ENCODE data around the gene WNT6. TPM values are rescaled to one million over a fixed set of nuclear protein-coding genes. Genes with fewer than 3 reads are reported as not detected.

The WNT6 gene
- total RNA-seq, 1 donor from 2014 or later: 0.89 TPM

GRCh38 chr2:218887079-218887478 is 27.5 kb downstream of the WNT6 start:
- no peaks in the 10 kb centered on the region for H3K9me3 Mint-ChIP-seq
- TF ChIP-seq, protein P1, sequence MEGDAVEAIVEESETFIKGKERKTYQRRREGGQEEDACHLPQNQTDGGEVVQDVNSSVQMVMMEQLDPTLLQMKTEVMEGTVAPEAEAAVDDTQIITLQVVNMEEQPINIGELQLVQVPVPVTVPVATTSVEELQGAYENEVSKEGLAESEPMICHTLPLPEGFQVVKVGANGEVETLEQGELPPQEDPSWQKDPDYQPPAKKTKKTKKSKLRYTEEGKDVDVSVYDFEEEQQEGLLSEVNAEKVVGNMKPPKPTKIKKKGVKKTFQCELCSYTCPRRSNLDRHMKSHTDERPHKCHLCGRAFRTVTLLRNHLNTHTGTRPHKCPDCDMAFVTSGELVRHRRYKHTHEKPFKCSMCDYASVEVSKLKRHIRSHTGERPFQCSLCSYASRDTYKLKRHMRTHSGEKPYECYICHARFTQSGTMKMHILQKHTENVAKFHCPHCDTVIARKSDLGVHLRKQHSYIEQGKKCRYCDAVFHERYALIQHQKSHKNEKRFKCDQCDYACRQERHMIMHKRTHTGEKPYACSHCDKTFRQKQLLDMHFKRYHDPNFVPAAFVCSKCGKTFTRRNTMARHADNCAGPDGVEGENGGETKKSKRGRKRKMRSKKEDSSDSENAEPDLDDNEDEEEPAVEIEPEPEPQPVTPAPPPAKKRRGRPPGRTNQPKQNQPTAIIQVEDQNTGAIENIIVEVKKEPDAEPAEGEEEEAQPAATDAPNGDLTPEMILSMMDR (IDR thresholded peaks at IDR 0.05): no peak

DNA sequence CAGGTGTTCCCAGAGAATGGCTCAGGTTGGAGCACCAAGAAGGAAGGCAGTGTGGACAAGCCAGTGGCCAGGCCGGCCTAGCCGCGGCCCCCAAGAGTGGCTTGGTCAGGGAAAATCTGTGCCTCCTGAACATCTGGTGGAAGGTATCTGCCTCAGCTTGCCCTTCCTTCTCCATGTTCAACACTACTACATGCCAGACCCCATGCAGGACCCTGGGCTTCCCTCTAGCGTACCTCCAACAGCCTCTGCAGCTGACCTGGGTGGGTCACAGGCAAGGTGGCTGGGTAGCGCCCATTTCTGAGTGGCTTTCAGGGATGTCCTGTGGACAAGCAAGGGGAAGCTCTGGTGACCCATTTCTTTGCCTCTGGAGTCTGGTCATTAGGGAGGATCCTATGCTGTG is 28.7 kb downstream of the WNT6 start:
- POLR2A ChIA-PET: interaction anchor here (13.2 to 20.0 kb wide), 2 partner anchors 5 to 10 kb away, joined by 969 read pairs; partner anchors contain the start of gene WNT10A
- Mint-ChIP-seq H3K9me3 (no peaks in the 10 kb centered on the region), H3K27me3 (no peaks in the 10 kb centered on the region), H3K4me1 (peaks cover 61% of the 10 kb centered on the region), H3K4me3 (no peak overlapping the region), H3K27ac (no peak overlapping the region), H3K36me3 (ENCODE audit: low read depth) (peaks cover 10% of the 10 kb centered on the region)
- intact Hi-C loops (cut with micrococcal nuclease): no loop called here
- CTCF ChIA-PET: interaction anchor here (1.4 to 21.7 kb wide), 3 partner anchors 9 to 12 kb away, joined by 5 to 1062 read pairs (median 14); no protein-coding TSS in a partner anchor
- no peak for DNase-seq
- no peak for ATAC-seq (ENCODE audit: low read depth)
- TF ChIP-seq, protein P1 (IDR thresholded peaks at IDR 0.05): no peak

More at GRCh38 chr2:218887079-218887478, 27.5 kb downstream of the WNT6 start:
- intact Hi-C loops (cut with micrococcal nuclease): no loop called here
- POLR2A ChIA-PET: interaction anchor here (13.2 to 20.0 kb wide), 2 partner anchors 6 to 8 kb away, joined by 969 read pairs; partner anchors contain the start of gene WNT10A
- Mint-ChIP-seq H3K27ac (no peak overlapping the region), H3K27me3 (no peaks in the 10 kb centered on the region), H3K4me1 (peaks cover 63% of the 10 kb centered on the region), H3K36me3 (ENCODE audit: low read depth) (peaks cover 14% of the 10 kb centered on the region), H3K4me3 (no peak overlapping the region)
- no peak for DNase-seq
- no peak for ATAC-seq (ENCODE audit: low read depth)
- CTCF ChIA-PET: interaction anchor here (1.4 to 21.7 kb wide), 3 partner anchors 8 to 12 kb away, joined by 5 to 1062 read pairs (median 14); no protein-coding TSS in a partner anchor

GRCh38 chr2:218889937-218890336 is 30.3 kb downstream of the WNT6 start:
- no peak overlapping the region for H3K27ac Mint-ChIP-seq
- DNase-seq (no peak), ATAC-seq (ENCODE audit: low read depth) (no peak)
- peaks cover 10% of the 10 kb centered on the region for H3K36me3 Mint-ChIP-seq (ENCODE audit: low read depth)
- no peak overlapping the region for H3K4me3 Mint-ChIP-seq
- H3K4me1 Mint-ChIP-seq: peaks cover 66% of the 10 kb centered on the region
- no peaks in the 10 kb centered on the region for H3K9me3 Mint-ChIP-seq
- CTCF ChIA-PET: interaction anchor here (21.7 kb wide), 1 partner anchor 9 kb away, joined by 1062 read pairs; no protein-coding TSS in a partner anchor
- POLR2A ChIA-PET: interaction anchor here (13.2 kb wide), 1 partner anchor 11 kb away, joined by 969 read pairs; the partner anchor contains the start of gene WNT10A
- intact Hi-C loops (cut with micrococcal nuclease): loop anchor here (5.0 kb wide), 1 partner anchor 483 kb away; no protein-coding TSS in a partner anchor
- TF ChIP-seq, protein P1 (IDR thresholded peaks at IDR 0.05): no peak
- H3K27me3 Mint-ChIP-seq: no peaks in the 10 kb centered on the region

DNA sequence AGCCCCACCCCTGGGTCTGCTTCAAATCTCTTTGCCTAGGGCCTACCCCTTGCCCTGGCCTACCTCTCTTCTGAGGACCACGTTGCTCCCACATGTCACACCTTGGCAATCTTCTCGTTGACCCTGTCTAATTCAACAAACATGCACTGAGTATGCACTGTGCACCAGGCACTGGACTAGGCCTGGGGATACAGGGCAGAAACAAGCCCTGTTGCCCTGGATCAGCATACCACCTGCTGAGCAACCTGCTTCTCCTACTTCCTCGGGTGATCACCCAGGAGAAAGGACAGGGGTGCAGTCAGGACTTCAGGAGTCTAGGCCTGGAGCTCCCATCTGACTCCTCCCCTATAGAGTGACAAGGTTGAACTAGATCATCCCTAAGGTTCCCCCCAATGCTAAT is 30.8 kb downstream of the WNT6 start:
- no peaks in the 10 kb centered on the region for H3K9me3 Mint-ChIP-seq
- H3K4me3 Mint-ChIP-seq: no peak overlapping the region
- intact Hi-C loops (cut with micrococcal nuclease): loop anchor here (5.0 kb wide), 1 partner anchor 483 kb away; no protein-coding TSS in a partner anchor
- ATAC-seq (ENCODE audit: low read depth): no peak
- TF ChIP-seq, protein P1 (IDR thresholded peaks at IDR 0.05): no peak
- ChIA-PET POLR2A (interaction anchor here (13.2 kb wide), 1 partner anchor 12 kb away, joined by 969 read pairs; the partner anchor contains the start of gene WNT10A), CTCF (interaction anchor here (17.0 kb wide), 1 partner anchor 11 kb away, joined by 1062 read pairs; the partner anchor contains the start of gene WNT10A)
- DNase-seq: no peak
- no peaks in the 10 kb centered on the region for H3K27me3 Mint-ChIP-seq
- H3K4me1 Mint-ChIP-seq: peaks cover 66% of the 10 kb centered on the region
- peak overlapping the region; percentile 27 for H3K27ac Mint-ChIP-seq
- peaks cover 10% of the 10 kb centered on the region for H3K36me3 Mint-ChIP-seq (ENCODE audit: low read depth)
